ENCODE data around the gene ZBTB20.

Gene ZBTB20

DNA sequence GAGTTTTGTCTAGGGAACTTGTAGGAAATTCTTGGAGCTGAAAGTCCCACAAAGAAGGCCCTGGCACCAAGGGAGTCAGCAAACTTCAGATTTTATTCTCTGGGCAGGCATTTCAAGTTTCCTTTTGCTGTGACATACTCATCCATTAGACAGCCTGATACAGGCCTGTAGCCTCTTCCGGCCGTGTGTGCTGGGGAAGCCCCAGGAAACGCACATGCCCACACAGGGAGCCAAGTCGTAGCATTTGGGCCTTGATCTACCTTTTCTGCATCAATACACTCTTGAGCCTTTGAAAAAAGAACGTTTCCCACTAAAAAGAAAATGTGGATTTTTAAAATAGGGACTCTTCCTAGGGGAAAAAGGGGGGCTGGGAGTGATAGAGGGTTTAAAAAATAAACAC is 838.3 kb downstream of the ZBTB20 start:
- no peak for DNase-seq (ENCODE audit: low read depth)
- TF ChIP-seq, protein P1, sequence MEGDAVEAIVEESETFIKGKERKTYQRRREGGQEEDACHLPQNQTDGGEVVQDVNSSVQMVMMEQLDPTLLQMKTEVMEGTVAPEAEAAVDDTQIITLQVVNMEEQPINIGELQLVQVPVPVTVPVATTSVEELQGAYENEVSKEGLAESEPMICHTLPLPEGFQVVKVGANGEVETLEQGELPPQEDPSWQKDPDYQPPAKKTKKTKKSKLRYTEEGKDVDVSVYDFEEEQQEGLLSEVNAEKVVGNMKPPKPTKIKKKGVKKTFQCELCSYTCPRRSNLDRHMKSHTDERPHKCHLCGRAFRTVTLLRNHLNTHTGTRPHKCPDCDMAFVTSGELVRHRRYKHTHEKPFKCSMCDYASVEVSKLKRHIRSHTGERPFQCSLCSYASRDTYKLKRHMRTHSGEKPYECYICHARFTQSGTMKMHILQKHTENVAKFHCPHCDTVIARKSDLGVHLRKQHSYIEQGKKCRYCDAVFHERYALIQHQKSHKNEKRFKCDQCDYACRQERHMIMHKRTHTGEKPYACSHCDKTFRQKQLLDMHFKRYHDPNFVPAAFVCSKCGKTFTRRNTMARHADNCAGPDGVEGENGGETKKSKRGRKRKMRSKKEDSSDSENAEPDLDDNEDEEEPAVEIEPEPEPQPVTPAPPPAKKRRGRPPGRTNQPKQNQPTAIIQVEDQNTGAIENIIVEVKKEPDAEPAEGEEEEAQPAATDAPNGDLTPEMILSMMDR (conservative IDR thresholded peaks at IDR 0.05; ENCODE audit: control insufficient read depth, insufficient read depth, low read depth, low read length) = no peak
- no peak overlapping the region for H3K4me3 ChIP-seq (ENCODE audit: control insufficient read depth, low read depth, low read length)

DNA sequence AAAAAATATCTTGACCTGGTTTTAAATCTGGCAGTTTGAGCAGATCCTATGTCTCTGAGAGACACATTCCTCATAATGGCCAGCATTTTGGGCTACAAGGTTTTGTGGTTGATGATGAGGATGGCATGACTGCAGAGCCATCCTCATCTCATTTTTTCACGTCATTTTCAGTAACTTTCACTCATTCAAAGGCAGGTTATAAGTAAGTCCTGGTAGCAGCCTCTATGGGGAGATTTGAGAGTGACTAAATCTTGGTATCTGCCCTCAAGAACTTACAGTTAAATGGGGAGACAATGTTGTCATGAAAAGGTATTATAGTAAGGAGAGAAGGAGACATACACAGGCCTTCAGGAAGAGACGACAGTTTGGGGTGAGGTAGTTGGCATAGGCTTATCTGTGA is 838.7 kb downstream of the ZBTB20 start:
- no peak for DNase-seq (ENCODE audit: low read depth)
- TF ChIP-seq, protein P1 (conservative IDR thresholded peaks at IDR 0.05; ENCODE audit: control insufficient read depth, insufficient read depth, low read depth, low read length) = no peak
- H3K4me3 ChIP-seq (ENCODE audit: control insufficient read depth, low read depth, low read length) = no peak overlapping the region

DNA sequence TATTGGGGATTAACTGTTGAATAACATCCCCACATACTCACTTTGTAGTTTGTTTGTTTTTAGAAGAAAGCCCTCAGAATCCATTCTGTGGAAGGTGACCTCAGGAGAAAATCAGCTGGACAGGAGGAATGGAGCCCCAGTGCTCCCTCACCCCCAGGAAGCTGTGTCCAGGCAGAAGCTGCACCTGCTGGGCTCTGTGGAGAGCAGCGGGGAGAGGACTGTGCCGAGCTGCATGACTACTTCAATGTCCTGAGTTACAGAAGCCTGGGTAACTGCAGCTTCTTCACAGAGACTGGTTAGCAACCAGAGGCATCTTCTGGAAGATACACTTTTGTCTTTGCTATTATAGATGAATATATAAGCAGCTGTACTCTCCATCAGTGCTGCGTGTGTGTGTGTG is 839.3 kb downstream of the ZBTB20 start:
- no peak overlapping the region for H3K4me3 ChIP-seq (ENCODE audit: control insufficient read depth, low read depth, low read length)
- DNase-seq (ENCODE audit: low read depth) = no peak
- TF ChIP-seq, protein P1 (conservative IDR thresholded peaks at IDR 0.05; ENCODE audit: control insufficient read depth, insufficient read depth, low read depth, low read length) = no peak

DNA sequence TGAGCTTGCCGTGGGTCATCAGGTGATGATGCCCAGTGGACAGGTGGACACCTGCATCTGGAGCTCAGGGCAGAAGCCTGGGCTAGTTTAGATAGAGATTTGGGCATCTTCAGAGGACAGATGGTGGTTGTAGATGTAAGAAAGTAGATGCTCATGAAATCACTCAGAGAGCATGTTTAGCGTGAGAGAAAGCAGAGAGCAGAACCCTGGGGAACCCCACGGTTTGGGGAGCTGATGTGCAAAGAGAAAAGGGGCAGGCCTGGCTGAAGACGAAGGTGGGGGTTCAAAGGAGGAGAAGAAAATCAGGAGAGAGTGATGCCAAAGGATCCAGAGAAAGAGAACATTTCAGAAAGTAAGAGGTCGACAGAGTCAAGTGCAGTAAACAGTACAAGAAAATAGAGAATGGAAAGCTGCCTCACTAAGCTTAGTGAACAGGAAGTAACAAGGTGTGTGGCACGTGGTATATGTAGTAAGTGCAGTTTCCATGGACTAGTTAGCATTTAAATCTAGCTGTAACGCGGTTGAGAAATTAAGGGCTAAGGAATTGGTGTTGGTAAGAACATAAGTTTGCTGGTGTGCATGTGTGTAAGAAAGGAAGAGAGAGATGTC is 839.8 kb downstream of the ZBTB20 start:
- no peak for DNase-seq (ENCODE audit: low read depth)
- TF ChIP-seq, protein P1 (conservative IDR thresholded peaks at IDR 0.05; ENCODE audit: control insufficient read depth, insufficient read depth, low read depth, low read length) = no peak
- no peak overlapping the region for H3K4me3 ChIP-seq (ENCODE audit: control insufficient read depth, low read depth, low read length)

DNA sequence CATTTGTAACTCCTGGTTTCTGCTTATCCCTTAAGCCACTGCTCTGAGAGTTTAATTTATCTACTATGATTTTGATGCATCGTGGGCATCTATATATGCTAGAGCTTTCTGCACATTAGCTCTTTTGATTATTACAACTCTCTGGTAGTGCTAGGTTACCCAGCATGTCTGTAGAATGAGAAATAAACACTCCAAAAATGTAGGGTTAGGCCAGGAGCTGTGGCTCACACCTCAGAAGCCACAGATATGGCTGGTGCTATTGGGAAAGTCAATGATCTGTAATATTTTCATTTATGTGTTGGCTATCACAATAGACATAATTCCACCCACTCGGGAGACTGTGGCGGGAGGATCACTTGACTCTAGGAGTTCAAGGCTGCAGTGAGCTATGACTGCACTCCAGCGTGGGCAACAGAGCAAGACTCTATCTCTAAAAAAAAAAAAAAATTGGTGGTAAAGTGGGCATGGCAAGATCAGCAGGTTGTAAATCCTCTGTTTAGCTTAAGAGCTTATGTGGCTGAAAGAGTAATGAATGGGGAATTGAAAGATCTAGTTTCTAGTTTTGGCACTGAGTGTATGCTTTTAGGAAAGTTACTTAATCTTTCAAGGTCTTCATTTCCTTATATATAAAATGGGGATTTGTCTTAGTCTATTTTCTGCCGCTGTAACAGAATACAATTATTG is 847.0 kb downstream of the ZBTB20 start:
- TF ChIP-seq, protein P1 (conservative IDR thresholded peaks at IDR 0.05; ENCODE audit: control insufficient read depth, insufficient read depth, low read depth, low read length) = no peak
- DNase-seq (ENCODE audit: low read depth) = no peak
- no peak overlapping the region for H3K4me3 ChIP-seq (ENCODE audit: control insufficient read depth, low read depth, low read length)

DNA sequence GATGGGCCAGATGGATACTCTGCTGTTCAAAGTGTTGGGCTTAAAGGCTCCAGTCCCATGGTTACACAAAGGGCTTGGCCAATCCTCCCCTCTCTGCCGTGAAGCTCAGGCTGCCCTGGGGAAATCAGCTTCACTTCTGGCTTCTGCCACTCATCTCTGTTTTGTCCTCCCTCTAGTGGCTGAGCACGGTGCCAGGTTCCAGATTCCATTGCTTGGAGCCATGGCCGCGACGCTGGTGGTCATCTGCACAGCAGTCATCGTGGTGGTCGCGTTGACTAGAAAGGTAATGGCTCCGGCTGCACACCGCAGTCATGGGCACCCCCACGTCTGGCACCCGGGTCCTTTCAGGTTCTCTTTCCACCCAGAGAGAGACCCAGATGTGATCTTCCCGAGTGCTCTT is 847.7 kb downstream of the ZBTB20 start:
- no peak overlapping the region for H3K4me3 ChIP-seq (ENCODE audit: control insufficient read depth, low read depth, low read length)
- DNase-seq (ENCODE audit: low read depth) = peak; percentile 12

More for the DNA sequence above, 847.7 kb downstream of the ZBTB20 start:
- TF ChIP-seq, protein P1 (conservative IDR thresholded peaks at IDR 0.05; ENCODE audit: control insufficient read depth, insufficient read depth, low read depth, low read length) = peak; percentile 33
